Breast epithelium (tissue), 4 donors: Measurements from ENCODE around the gene POMT1. TPM values are rescaled to one million over a fixed set of nuclear protein-coding genes. Genes with fewer than 3 reads are reported as not detected.
"Not testable (repeated sequence)": the region's sequence is repeated elsewhere in the genome, so short reads cannot be mapped to it uniquely, and the experiment has no call there.

Experiments
- DNase-seq, 2 donors: peaks; one replicate each; pipeline ENCODE4 v3.0.0-alpha.2; 2019; ENCODE audit warnings: low spot score in 2 of 2
- H3K27ac ChIP-seq, 2 donors: fragments of 200-600 bp; sonication (generic) in 1 of 2; one replicate each; pipeline ENCODE4 v1.5.1; 2016 to 2019; ENCODE audit warnings: mild to moderate bottlenecking in 1 of 2
- H3K27me3 ChIP-seq, 2 donors: fragments of 200-600 bp; sonication (generic) in 1 of 2; one replicate each; pipeline versions ENCODE4 v1.5.1 to v1.6.0; 2017 to 2019; ENCODE audit warnings: control low read depth in 1 of 2, mild to moderate bottlenecking in 1 of 2
- H3K36me3 ChIP-seq: fragments of 200-600 bp; one replicate; pipeline ENCODE4 v1.5.1; 2019
- H3K4me1 ChIP-seq, 2 donors: fragments of 200-600 bp; sonication (generic); one replicate each; pipeline ENCODE4 v1.5.1; 2016 to 2019; ENCODE audit warnings: control low read depth in 1 of 2
- H3K4me3 ChIP-seq, 3 donors: fragments of 200-600 bp; sonication (generic); 1 replicate in 2 of 3; 2 replicates in 1 of 3; pipeline ENCODE4 v1.5.1; 2016 to 2019; ENCODE audit warnings: mild to moderate bottlenecking in 3 of 3, moderate library complexity in 2 of 3
- H3K9me3 ChIP-seq, 2 donors: fragments of 200-600 bp; sonication (generic) in 1 of 2; one replicate each; pipeline ENCODE4 v1.5.1; 2016 to 2019; ENCODE audit warnings: control low read depth in 1 of 2
- CTCF ChIP-seq, 3 donors: fragments of 450-650 bp; IDR thresholded peaks; one replicate each; pipeline ENCODE4 v1.5.1; 2016 to 2017; ENCODE audit warnings: antibody characterized with exemption in 3 of 3, mild to moderate bottlenecking in 3 of 3, moderate library complexity in 3 of 3
- POLR2A ChIP-seq: fragments of 450-650 bp; IDR thresholded peaks from one replicate; pipeline ENCODE4 v1.6.1; 2016; ENCODE audit warnings: antibody characterized with exemption, mild to moderate bottlenecking, moderate library complexity
- POLR2AphosphoS5 ChIP-seq, 3 donors: sonication (generic); formaldehyde crosslinking; IDR thresholded peaks; one replicate each; pipeline ENCODE4 v1.6.1; 2017; ENCODE audit warnings: antibody characterized with exemption in 3 of 3
- intact Hi-C: fragments of 100-400 bp; cut with DNase I; formaldehyde crosslinking; loops from one replicate; pipeline ENCODE4 v1.15.1; 2023; ENCODE audit warnings: low total_unique reads
- total RNA-seq, 3 donors: library from RNA; depleted of rRNA; stranded (reverse); fragments of >200 nt; gene quantifications; one replicate each; pipeline ENCODE4 v1.1.0, GENCODE V29; 2016

POMT1 gene
- total RNA-seq, 3 donors from 2014 or later, result 26.5 to 45.7 (median 26.6) TPM

- Histone ChIP-seq H3K27me3 (no peaks in the 10 kb centered on the region), H3K27ac (peak overlapping the region in 1 of 2 donors; percentile 85), H3K4me3 (peak overlapping the region; percentile 68 to 100 (median 92)), H3K36me3 (no peaks in the 10 kb centered on the region), H3K4me1 (peaks cover 0 to 9% of the 10 kb centered on the region in 2 donors), H3K9me3 (no peaks in the 10 kb centered on the region)
- TF ChIP-seq CTCF (IDR thresholded peaks at IDR 0.05) (no peak), POLR2AphosphoS5 (IDR thresholded peaks at IDR 0.05) (no peak), POLR2A (no peak)
- intact Hi-C loops, result no loop called here
- DNase-seq, result no peak
Observed at GRCh38 chr9:131503626-131504465, 1.1 kb downstream of the POMT1 start.

GRCh38 chr9:131505012-131505411 is 2.3 kb downstream of the POMT1 start:
- intact Hi-C loops, result no loop called here
- no peak overlapping the region for H3K27ac ChIP-seq
- peaks cover 0 to 9% of the 10 kb centered on the region in 2 donors for H3K4me1 ChIP-seq
- TF ChIP-seq POLR2A, result no peak
- TF ChIP-seq POLR2AphosphoS5 (IDR thresholded peaks at IDR 0.05), result no peak
- TF ChIP-seq CTCF (IDR thresholded peaks at IDR 0.05), result no peak
- H3K9me3 ChIP-seq, result no peaks in the 10 kb centered on the region
- H3K4me3 ChIP-seq, result no peak overlapping the region
- no peaks in the 10 kb centered on the region for H3K36me3 ChIP-seq
- H3K27me3 ChIP-seq, result no peaks in the 10 kb centered on the region
- DNase-seq, result no peak

GRCh38 chr9:131511416-131511815 is 8.7 kb downstream of the POMT1 start:
- DNase-seq, result no peak
- intact Hi-C loops, result no loop called here
- no peak for TF ChIP-seq POLR2AphosphoS5 (IDR thresholded peaks at IDR 0.05)
- TF ChIP-seq POLR2A, result no peak
- no peak for TF ChIP-seq CTCF (IDR thresholded peaks at IDR 0.05)
- H3K27ac ChIP-seq, result no peak overlapping the region
- H3K36me3 ChIP-seq, result no peaks in the 10 kb centered on the region
- no peaks in the 10 kb centered on the region for H3K4me1 ChIP-seq
- no peaks in the 10 kb centered on the region for H3K27me3 ChIP-seq
- no peaks in the 10 kb centered on the region for H3K9me3 ChIP-seq
- no peak overlapping the region for H3K4me3 ChIP-seq

GRCh38 chr9:131511880-131512279 is 9.2 kb downstream of the POMT1 start:
- DNase-seq, result no peak
- no peak overlapping the region for H3K4me3 ChIP-seq
- H3K9me3 ChIP-seq, result no peaks in the 10 kb centered on the region
- intact Hi-C loops, result no loop called here
- no peaks in the 10 kb centered on the region for H3K36me3 ChIP-seq
- no peaks in the 10 kb centered on the region for H3K4me1 ChIP-seq
- TF ChIP-seq POLR2AphosphoS5 (IDR thresholded peaks at IDR 0.05) (no peak), POLR2A (no peak), CTCF (IDR thresholded peaks at IDR 0.05) (no peak)
- no peaks in the 10 kb centered on the region for H3K27me3 ChIP-seq
- no peak overlapping the region for H3K27ac ChIP-seq

GRCh38 chr9:131513177-131513576 is 10.5 kb downstream of the POMT1 start:
- H3K4me1 ChIP-seq, result no peaks in the 10 kb centered on the region
- no peaks in the 10 kb centered on the region for H3K9me3 ChIP-seq
- no peak for TF ChIP-seq POLR2A
- no peak for TF ChIP-seq POLR2AphosphoS5 (IDR thresholded peaks at IDR 0.05)
- TF ChIP-seq CTCF (IDR thresholded peaks at IDR 0.05), result no peak
- no peak for DNase-seq
- no peaks in the 10 kb centered on the region for H3K36me3 ChIP-seq
- no peaks in the 10 kb centered on the region for H3K27me3 ChIP-seq
- no peak overlapping the region for H3K27ac ChIP-seq
- no peak overlapping the region for H3K4me3 ChIP-seq
- intact Hi-C loops, result no loop called here

GRCh38 chr9:131515559-131516031 is 12.9 kb downstream of the POMT1 start:
- H3K27me3 ChIP-seq, intact Hi-C loops, H3K4me3 ChIP-seq, DNase-seq, H3K9me3 ChIP-seq, H3K27ac ChIP-seq, H3K4me1 ChIP-seq: not testable (repeated sequence)
- peaks cover 14% of the 10 kb centered on the region for H3K36me3 ChIP-seq
